Activated CD8-positive, alpha-beta memory T cell treated with anti-CD3 and anti-CD28 coated beads, Interleukin-2, amount 50 U/mL, for 1 hour (primary cell): ENCODE results near the gene FYN.
A peak's percentile ranks its signal among the peaks of the same experiment; 100 is the strongest.
"Not testable (repeated sequence)": the region's sequence is repeated elsewhere in the genome, so short reads cannot be mapped to it uniquely, and the experiment has no call there.

Experiments used
- DNase-seq: peaks from one replicate; pipeline ENCODE4 v3.0.0-alpha.2; 2020; ENCODE audit errors: extremely low read depth

The FYN gene

DNA sequence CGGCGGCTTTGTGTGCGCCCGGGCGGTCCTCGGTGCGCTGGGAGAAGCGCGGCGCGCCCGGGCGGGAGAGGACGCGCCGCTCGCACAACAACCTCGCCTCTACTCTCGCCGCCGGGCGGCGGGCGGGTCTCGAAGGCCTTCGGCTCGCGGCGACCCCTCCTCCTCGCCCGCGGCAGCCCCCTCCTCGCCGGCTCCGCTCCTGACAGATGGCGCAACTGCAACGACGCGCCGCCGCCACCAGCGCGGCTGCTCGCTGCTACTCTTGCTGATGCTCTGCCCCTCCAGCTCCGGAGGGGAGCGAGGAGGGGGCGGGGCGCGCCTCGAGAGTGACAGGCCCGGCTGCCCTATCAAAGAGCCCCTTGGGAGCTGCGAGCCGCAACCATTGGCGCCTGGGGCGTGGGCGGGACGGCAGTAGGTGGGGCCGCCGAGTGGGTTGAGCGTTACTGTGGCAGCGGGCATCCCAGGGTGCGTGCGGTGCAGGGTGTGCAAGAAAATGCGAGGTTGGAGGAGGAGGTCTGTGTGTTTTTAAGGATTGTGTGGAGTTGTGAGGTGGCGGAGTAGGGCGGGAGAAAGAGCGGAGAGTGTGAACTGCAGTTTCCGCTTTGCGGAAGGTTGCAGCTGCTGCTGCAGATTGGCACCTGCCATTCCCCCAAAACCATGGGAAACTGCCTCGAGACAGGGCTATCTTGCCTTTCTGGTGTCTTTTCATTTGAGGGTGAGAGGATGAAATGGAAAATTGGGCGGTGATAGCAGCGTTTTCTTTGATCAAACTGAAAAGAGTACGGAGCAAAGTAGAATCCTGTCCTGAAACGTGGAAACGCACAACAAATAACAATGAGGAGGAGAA lies at the start of gene FYN:
FYN (minus strand) TSS at position 275 of the 847 bp plus-strand sequence. CDS start 153,401 bp downstream, outside the sequence.
- peak; percentile 95 for DNase-seq

DNA sequence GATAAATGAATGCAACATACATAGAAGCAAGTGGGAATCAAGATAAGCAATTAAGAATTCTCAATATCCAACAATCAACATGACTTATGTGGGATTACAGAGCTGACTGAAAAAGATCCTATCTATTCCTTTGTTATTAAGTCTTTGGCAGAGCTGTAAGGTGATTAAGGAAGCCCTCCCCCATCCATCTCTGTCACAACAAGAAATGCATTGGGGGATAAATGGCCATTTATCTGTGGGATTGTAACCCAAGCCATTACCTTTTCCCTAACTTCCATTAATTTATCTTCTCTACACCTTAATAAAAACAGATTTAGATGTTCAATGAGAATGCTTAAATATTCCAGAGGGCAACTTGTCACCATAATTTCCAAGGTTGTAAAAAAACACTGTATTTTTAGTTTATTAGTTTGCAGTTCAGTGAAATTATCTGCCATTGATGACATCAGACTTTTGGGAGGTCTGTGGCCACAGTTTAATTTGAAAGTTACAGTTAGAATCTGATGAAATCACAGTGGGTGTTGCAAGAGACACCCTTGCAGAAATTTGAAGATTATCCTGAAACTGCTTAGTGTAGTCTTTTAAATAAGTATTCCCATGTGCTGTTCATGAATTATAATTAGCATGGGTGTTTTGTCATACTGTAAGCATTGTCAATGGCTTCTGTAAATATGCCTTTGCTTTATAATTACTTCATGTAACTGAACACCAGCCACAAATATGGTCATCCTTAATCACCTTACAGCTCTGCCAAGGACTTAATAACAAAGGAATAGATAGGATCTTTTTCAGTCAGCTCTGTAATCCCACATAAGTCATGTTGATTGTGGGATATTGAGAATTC lies 49.4 kb upstream of the FYN start:
- no peak for DNase-seq

DNA sequence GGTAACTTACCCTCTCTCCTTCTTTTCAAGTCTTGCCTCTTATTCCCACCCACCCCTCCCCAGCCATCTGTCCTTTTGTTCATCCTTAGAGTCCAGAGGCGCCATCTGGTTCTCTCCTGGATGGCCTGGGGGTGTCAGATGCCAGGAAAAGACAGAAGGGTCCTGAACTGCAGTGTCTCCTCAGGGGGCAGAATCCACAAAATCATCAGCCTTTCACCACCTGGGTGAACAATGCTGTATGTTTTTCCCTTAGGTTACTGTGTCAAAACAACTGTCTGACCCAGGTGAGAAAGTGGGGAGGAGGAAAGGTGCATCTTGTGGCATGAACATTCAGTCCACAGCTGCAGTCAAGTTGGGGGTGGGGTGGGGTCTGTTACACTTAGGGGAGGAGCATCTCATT lies 47.9 kb upstream of the FYN start:
- no peak for DNase-seq

GRCh38 chr6:111920578-111920977 lies 47.3 kb upstream of the FYN start:
- DNase-seq: no peak

- no peak for DNase-seq
Observed at GRCh38 chr6:111918825-111919224, 45.6 kb upstream of the FYN start.

DNA sequence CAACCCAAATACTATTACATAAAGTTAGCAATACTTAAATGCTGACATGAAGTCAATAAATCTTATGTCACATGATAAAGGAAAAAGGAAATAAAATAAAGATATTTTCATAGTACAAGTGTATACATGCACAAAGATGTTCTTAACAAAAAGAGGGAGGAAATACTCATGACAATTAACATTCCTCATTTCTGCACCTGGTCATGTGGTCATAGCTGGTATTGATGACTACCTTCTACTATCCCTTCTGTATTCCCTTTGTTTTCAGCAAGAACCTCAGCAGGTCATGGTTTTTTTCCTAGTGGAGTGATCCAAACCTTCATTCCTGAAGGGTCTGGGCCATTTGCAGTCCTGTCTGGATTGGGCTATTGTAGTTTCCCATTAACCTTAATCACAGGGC lies 43.5 kb upstream of the FYN start:
- no peak for DNase-seq

DNA sequence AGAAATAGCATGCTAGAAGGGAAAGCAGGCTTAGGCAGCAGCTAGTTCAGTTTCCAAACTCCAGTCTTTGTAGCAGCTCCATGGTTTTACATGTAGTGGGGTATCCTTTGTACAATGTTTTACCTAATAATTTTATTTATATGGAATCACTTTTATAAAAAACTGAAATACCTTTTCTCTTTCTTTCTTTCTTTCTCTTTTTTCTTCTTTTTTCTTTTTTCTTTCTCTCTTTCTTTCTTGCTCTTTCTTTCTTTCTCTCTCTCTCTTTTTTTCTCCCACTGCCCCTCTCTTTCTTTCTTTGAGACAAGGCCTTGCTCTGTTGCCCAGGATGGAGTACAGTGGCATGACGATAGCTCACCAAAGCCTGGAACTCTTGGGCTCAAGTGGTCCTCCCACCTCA lies 41.4 kb upstream of the FYN start:
- DNase-seq: no peak

DNA sequence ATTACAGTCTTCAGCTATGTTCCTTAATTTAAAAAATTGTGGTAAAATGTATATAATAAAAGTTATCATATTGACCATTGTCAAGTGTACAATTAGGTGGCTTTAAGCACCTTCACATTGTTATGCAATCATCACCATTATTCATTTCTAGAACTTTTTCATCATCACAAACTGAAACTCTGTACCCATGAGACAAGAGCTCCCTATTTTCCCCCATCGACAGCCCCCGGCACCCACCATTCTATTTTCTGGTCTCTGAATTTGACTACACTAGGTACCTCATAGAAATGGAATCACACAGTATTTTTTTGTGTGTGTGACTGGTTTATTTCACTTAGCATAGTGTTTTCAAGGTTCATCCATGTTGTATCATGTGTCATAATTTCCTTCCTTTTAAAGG lies 39.7 kb upstream of the FYN start:
- DNase-seq: no peak

DNA sequence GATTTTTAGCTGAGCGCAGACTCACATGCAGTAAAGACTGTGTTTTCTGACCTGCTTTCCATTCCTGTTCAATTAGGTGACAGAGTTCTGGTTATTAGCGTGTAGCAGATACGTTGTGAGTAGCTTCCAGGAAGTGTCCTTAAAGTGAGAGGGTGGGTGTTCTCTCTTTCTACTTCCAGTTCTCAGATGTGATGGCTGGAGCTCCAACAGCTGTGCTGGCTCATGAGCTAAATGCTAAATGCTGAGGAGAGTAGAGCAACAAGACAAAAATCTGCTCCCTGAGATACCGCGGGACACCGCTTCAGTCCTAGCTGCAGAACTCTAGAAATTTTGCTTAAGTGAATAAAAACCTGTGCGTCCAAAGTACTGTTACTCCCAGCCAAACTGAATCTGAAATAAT lies 38.2 kb upstream of the FYN start:
- DNase-seq: no peak

DNA sequence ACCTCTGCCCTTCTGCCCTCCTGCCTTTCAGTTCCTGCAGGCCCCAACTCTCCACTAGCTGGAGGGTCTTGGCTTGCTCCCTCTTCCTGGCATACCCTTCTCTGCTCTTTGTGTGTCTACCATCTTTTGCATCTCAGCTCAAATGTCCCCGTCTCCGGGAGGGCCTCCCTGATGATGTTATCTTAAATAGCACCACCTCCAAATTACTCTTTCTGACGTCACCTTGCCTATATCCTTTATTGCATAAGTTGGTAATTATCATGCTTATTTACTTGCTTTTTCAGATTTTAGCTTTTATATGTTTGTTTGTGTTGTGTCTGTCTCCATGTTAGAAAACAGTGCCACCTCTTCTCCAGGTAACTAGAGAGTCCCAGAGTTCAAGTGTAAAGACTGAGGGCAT lies 36.0 kb upstream of the FYN start:
- no peak for DNase-seq

- not testable (repeated sequence) for DNase-seq
Observed at GRCh38 chr6:111908365-111908764, 35.1 kb upstream of the FYN start.

GRCh38 chr6:111900735-111901134 lies 27.5 kb upstream of the FYN start:
- no peak for DNase-seq

DNA sequence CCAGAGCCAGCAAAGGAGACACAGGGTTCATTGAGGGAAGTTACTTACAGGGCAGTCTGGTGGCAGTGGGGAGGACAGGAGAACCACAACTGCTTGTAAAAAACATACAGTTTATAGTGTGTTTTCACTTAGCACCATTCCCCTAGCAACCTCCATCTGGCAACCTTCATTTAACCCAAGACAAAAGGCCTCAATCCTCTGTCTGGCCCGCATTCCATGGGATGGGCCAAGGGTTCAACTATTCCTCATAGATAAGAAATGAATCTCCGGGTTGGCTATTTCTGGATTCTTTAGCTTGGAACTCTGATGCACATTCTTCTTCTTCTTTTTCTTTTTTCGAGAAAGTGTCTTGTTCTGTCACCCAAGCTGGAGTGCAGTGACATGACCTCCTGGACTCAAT lies 26.3 kb upstream of the FYN start:
- no peak for DNase-seq

- DNase-seq: no peak
Observed at GRCh38 chr6:111898452-111898851, 25.2 kb upstream of the FYN start.

DNA sequence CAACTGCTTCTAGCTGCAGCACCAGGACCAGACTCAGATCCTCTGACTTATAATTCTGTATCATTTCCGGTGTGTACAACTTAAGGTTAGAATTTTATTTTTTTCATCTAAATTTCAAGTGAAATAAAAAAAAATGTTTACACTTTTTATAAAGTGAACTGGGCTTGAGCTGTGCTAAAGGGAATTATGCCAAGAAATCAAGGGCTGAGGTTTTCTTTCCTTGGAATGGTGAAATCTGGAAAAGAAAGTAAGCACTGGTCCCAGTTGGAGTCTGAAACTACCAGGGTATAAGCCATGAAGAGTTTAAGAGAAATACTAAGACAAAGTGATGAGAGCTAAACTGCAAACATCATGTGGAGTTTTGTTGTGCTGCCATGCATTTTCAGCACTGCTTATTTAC lies 21.7 kb upstream of the FYN start:
- no peak for DNase-seq

DNA sequence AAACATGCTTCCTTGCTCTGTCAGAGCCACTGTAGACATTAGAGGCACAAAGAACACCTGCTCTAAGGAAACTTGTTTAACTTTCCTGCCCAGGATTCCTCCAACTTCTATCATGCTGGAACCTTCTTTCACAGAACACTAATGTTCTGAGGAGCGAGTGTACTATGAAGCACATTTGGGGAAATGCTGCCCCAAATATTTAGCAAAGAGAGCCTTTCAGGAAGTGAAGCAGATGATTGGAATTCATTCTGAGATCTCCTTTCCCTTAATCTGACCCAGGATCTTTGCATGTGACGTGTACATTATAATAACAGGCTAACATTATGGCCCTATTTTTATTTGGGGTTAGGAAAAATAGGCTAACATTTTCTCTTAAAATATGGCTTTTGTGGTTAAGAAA lies 21.0 kb upstream of the FYN start:
- DNase-seq: no peak

DNA sequence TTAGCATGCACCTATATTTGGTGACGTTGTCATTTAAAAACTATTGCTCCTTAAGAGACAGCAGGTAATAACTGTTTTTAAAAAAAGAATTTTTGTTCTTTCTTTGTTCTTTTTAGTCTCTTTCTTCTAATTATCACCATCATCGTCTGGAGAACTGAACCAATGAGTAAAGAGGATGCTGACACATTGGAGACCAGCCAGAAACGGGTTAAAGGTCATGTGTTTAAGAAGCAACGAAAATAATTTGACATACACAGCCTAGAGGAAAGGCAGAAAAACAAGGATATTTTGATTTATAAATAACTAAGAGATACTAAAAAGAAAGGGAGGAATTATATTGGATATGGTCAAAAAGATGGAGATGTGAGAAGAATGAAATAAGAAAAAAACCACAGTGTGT lies 19.2 kb upstream of the FYN start:
- DNase-seq: no peak

GRCh38 chr6:111890988-111891387 lies 17.7 kb upstream of the FYN start:
- no peak for DNase-seq

DNA sequence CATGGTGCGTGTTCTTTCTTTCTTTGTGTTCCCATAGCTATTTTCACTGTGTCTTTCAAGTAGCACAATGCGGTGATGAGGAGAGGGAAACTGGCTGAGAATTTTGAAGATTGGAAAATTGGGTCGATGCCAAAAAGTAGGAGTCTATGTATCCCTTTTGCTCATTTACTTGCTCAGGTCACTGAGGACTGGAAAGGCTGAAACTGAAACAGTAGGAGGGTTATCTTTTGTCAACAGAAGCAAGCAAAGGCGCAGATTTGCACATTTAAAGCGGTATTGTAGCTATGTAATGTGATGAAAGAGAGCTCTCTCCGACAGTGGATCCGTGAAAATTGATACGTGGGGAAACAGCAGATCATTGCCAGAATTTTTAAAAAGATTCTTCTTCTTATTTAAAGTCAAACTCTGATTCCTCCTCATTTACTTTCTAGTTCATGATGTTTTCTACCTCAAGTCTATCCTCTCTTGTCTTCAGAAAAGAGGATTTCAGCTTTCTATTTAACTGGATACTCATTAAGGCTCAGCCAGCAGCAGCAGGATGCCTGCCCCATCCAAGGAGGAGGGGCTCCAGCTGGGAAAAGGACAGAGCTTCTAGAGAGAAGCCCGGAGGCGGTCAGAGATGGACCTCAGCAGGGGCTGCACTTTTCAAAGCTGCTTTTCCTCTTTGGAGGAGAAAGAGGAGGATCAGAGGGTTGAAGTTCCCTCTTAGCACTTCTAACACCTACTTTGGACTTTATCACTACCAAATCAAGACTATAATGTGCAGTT lies 15.9 kb upstream of the FYN start:
- no peak for DNase-seq

- not testable (repeated sequence) for DNase-seq
Observed at GRCh38 chr6:111886793-111887192, 13.5 kb upstream of the FYN start.

DNA sequence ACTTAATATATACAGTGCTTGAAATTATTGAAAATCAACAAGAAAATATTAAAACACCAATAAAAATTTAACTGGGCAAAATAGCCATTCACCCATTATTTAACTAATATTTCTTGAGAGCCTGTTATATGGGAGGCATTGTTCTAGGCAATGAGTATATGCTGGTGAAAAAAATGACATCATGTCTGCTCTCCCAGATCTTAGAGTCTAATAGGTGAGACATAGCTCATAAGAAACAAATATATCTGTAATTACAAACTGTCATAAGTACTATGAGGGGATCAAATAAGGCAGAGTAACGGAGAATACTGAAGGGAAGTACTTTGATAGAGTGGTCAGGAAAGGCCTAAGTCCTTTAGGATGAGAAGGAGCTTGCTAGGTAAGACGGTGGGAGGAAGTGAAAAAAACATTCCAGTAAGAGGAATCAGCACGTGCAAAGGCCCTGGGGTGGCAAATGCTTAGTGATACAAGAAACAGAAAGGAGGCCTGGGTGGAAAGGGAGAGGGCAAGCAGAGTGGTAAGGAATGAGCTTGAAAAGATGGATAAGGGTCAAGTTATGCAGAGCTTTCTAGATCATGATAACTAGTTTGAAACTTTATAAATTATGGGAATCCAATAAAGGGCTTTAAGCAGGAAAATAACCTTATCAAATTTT lies 12.2 kb upstream of the FYN start:
- DNase-seq: no peak

DNA sequence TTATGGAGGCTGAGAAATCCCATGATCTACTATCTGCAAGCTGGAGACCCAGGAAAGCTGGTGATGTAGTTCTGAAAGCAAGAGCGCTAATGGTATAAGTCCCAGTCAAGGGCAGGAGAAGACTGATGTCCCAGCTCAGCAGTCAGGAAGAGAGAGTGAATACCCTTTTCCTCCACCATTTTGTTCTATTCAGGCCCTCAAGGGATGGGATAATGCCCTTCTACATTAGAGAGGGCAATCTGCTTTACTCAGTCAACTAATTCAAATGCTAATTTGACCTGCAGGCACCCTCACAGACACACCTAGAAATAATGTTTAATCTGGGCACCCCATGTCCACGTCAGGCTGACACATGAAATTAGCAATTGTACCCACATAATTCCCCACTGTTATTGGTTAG lies 10.8 kb upstream of the FYN start:
- DNase-seq: no peak
